NCI-H524 treated with DMSO at 0.1 percent for 48 hours (cell line): ENCODE data around the gene MGRN1.
"Not testable (repeated sequence)": the region's sequence is repeated elsewhere in the genome, so short reads cannot be mapped to it uniquely, and the experiment has no call there.

Source experiments
- DNase-seq: peaks from one replicate; lab custom pipeline; 2025; lab: John Stamatoyannopoulos, UW

The MGRN1 gene

GRCh38 chr16:4624827-4625559 lies 367 bp downstream of the MGRN1 start:
- no peak for DNase-seq

DNA sequence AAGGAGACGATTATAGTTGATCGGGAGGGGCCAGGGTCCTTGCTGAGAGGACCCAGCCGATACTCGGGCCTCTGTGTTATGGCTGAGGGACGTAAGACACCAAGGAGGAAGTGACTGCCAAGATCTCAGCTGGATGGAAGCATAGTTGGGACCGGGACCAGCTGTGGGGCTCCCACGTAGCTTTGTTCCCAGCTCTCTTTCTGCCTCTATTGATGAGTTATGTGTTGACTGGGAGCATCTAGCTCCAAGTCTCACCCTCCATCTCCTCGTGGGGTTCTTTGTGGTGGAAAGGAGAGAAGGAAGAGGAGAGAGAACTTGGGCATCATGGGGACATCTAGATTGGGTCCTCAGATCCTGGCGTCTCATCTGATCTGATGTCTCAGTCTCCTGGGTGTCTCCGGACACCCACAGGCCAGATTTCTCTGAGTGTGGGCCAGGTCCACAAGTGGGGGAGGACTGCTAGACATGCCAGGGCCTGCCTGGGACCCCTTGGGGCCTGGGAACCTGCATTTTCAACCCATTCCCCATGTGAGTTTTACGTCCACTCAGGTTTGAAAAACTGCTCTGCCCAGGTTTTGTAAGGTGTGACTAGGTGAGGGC lies 1.0 kb downstream of the MGRN1 start:
- DNase-seq, result no peak

DNA sequence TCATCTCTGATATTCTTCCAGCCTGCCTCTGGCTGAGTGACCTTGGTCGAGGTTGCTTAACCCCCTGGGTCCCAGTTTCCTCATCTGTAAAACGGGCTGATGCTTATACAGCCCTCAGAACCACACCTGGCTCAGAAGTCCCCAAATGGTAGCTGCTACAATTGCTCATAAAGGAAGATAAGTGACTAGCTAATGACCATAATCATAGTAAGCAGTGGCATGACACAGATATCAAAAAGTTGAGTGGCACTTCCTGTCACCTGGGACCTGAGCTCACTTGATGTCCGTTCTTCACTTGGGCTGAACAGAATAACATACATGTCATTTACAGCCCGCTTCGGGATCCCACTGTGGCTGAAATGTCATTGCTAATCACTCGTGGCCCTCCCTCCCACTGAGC lies 1.8 kb downstream of the MGRN1 start:
- no peak for DNase-seq

DNA sequence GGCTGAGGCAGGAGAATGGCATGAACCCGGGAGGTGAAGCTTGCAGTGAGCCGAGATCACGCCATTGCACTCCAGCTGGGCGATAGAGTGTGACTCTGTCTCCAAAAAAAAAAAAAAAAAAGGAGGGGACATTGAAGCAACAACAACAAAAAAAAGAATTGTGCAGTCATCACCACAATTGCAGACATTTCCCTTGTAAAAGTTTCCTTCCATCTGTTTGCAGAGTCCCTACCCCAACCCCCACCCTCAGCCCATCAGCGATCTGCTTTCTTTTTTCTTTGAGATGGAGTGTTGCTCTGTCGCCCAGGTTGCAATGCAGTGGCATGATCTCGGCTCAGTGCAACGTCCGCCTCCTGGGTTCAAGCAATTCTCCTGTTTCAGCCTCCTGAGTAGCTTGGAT lies 3.7 kb downstream of the MGRN1 start:
- DNase-seq, result no peak

- no peak for DNase-seq
Observed at GRCh38 chr16:4631444-4631843, 6.8 kb downstream of the MGRN1 start.

- DNase-seq, result no peak
Observed at GRCh38 chr16:4633910-4634635, 9.4 kb downstream of the MGRN1 start.

GRCh38 chr16:4634768-4635167 lies 10.1 kb downstream of the MGRN1 start:
- no peak for DNase-seq

DNA sequence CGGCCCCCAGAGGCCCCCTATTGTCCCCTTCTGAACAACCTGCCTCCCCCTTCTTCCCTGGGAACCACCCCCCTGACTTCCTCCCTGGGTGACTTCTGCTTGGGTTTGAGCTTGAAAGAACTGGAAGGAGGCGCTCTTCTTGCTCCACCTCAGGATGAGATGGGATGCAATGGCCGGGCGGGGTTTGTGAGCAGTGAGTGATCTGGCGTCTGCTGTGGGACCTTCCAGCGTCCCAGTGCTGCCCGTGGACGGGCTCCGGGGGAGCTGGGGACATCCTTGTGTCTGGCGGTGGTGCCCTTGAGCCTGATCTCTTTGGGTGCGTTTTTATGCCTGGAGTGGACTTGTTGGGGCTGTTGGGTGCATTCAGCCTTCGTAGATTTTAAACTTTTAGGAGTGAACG lies 11.6 kb downstream of the MGRN1 start:
- no peak for DNase-seq

GRCh38 chr16:4637501-4638166 lies 13.0 kb downstream of the MGRN1 start:
- no peak for DNase-seq

- no peak for DNase-seq
Observed at GRCh38 chr16:4639899-4640509, 15.4 kb downstream of the MGRN1 start.

DNA sequence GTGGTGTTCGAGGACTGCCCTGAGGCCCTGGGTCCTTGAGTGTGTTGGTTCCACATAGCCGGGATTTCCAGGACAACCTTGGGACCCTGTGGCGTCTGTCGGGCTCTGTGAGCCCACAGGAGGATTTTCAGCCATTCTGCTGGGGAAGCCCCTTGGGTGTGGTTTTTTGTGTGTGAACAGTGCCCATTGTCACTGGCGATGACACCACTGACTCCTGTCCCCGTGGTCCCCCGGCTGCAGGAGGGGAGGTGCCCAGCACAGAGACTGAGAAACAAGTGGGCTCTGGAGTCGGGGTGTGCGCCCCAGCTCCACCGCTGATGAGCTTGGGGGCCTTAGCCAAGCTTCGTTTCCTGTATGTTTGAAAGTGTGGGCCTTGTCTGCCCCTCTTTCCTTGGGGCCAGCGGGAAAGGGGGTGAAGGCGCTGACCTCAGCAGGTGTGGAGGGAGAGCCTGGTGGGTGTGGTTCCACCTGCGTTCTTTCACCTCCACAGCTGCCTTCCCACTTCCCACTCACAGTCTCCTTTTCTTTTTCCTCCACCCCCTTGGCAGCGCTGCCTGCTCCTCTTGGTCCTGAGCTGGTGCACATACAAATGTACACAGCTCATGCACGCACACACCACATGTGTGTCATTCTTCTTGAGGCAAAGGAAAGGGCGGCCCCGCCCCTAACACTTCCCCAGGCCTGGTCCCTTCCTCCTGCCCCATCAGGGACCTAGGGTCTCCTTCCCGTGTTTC lies 16.1 kb downstream of the MGRN1 start:
- no peak for DNase-seq

DNA sequence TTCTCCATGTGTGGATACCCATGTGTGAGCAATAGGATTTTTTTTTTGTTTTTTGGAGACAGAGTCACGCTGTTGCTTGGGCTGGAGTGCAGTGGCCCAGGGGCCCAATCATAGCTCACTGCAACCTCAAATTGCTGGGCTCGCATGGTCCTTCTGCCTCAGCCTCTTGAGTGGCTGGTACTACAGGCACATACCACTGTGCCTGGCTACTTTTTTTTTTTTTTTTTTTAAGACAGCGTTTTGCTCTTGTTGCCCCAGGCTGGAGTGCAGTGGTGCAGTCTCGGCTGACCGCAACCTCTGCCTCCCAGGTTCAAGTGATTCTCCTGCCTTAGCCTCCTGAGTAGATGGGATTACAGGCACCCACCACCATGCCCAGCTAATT lies 16.7 kb downstream of the MGRN1 start:
- DNase-seq, result no peak

GRCh38 chr16:4641895-4642294 lies 17.3 kb downstream of the MGRN1 start:
- no peak for DNase-seq

GRCh38 chr16:4646773-4647643 lies 22.4 kb downstream of the MGRN1 start:
- DNase-seq, result no peak

DNA sequence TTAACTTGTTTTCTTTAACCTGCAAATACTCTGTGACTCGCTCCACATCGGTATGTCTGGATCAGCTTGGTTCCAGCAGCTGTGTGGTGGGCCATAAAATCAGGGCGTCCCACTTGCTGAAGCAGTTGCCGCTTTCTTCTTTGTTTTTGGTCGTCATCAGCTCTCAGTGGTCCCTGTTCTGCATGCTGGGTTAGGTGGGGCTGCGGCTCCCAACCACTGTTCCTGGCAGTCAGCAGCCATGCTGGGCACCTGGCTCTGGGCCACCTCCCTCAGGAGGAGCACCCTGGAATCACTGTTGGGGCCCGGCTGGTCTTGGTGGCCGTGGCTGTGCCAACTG lies 23.0 kb downstream of the MGRN1 start:
- DNase-seq, result no peak

- DNase-seq, result no peak
Observed at GRCh38 chr16:4648917-4649316, 24.3 kb downstream of the MGRN1 start.

- DNase-seq, result no peak
Observed at GRCh38 chr16:4649744-4650442, 25.3 kb downstream of the MGRN1 start.

- DNase-seq, result not testable (repeated sequence)
Observed at GRCh38 chr16:4650443-4651074, 25.9 kb downstream of the MGRN1 start.

DNA sequence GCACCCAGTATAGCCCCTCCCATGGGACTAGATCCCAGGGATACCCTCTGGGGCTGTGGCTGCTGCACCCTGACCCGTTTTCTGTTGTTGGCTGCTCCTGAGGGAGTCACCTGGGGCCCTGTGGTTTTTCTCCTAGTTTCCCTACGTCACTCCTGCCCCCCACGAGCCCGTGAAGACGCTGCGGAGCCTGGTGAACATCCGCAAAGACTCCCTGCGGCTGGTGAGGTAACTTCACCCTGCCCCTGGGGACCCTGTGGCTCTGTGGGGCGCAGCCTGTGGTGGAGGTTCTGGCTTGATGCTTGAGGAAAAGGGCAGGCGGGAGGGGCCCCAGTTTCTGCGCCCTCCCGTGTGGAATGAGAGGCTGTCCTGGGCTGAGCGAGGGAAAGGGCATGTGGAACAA lies 27.2 kb downstream of the MGRN1 start:
- DNase-seq, result no peak

GRCh38 chr16:4652561-4652960 lies 27.9 kb downstream of the MGRN1 start:
- no peak for DNase-seq
